Measurements from ENCODE around the gene PARP2.
"Not testable (repeated sequence)": the region's sequence is repeated elsewhere in the genome, so short reads cannot be mapped to it uniquely, and the experiment has no call there.

The PARP2 gene

DNA sequence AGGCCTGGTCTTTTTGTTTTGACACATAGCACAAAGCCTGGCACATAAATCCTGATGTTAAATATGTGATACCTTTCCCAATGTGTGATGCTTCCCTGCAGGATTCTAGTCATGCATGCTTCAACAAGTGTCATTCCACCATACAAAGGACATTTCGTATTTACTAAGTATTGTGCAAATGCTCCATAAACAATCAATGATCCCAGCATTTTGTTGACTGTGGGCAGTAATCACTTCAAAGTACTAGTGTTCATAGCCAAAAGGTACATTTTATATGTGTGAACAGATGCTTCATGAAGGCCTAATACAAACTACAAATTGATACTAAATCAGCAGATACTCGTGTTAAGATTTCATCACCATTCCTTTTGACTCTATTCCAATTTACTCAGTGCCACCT is 14.7 kb upstream of the PARP2 start:
- Histone ChIP-seq H3K27me3 (ENCODE audit: insufficient read depth, low read length) (no peaks in the 10 kb centered on the region), H3K79me2 (ENCODE audit: control insufficient read depth, insufficient read depth, low read length, unreplicated experiment) (peaks cover 65% of the 10 kb centered on the region), H3K4me1 (ENCODE audit: control insufficient read depth, insufficient read depth, low read length, unreplicated experiment) (peaks cover 36% of the 10 kb centered on the region), H2AFZ (ENCODE audit: low read length, unreplicated experiment) (no peak overlapping the region), H3K27ac (ENCODE audit: low read depth, low read length) (peak overlapping the region; percentile 8; the same call in 1 of the 2 replicates), H3K36me3 (ENCODE audit: insufficient read depth, low read length) (peaks cover 26% of the 10 kb centered on the region), H3K4me3 (ENCODE audit: low read depth, low read length) (no peak overlapping the region)

DNA sequence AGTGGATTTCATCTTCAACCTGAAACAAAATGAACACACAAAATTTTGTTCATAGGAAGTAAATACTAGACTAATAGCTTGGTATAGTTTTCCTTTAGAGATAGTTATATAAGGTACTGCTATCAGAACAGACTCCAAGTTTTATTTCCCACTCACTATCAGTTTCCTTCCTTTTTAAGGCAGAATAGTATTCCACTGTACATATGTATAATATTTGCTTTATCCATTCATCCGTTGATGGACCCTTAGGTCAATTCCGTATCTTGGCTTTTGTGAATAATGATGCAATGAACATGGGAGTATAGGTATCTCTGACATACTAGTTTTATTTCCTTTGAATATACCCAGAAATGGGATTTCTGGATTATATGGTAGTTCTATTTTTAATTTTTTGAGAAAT is 14.1 kb upstream of the PARP2 start:
- peaks cover 65% of the 10 kb centered on the region for H3K79me2 ChIP-seq (ENCODE audit: control insufficient read depth, insufficient read depth, low read length, unreplicated experiment)
- H2AFZ ChIP-seq (ENCODE audit: low read length, unreplicated experiment), result no peak overlapping the region
- no peak overlapping the region for H3K4me3 ChIP-seq (ENCODE audit: low read depth, low read length)
- peaks cover 25% of the 10 kb centered on the region for H3K36me3 ChIP-seq (ENCODE audit: insufficient read depth, low read length)
- peaks cover 38% of the 10 kb centered on the region for H3K4me1 ChIP-seq (ENCODE audit: control insufficient read depth, insufficient read depth, low read length, unreplicated experiment)
- H3K27ac ChIP-seq (ENCODE audit: low read depth, low read length), result no peak overlapping the region
- H3K27me3 ChIP-seq (ENCODE audit: insufficient read depth, low read length), result no peaks in the 10 kb centered on the region

DNA sequence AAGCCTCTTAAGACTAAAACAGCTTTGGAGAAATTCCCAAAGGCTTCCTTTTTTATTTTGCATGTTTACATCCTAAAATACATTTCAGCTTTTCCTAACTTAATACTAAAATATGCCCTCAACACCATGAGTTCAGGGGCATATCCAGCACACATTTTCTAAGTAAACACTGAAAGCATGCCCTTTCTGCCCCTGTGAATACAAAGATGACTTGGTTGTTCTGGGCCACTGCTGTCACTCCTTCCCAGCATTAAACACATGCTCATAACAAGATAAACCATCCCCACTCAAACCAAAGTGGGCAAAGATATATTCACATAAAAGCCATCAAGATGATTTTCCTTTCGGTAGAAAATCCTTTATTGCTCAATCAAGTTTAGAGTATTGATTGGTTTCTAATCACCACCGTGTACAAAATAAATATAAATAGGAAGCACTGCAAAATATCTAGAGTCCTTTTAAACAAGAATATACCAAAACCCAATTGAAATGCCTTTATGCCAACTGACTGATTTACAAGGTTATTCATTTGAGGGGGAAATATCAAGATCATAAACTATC is 12.3 kb upstream of the PARP2 start:
- Histone ChIP-seq H3K36me3 (ENCODE audit: insufficient read depth, low read length) (peaks cover 13% of the 10 kb centered on the region), H3K27ac (ENCODE audit: low read depth, low read length) (no peak overlapping the region), H3K4me3 (ENCODE audit: low read depth, low read length) (peak overlapping the region; percentile 31), H3K79me2 (ENCODE audit: control insufficient read depth, insufficient read depth, low read length, unreplicated experiment) (peaks cover 65% of the 10 kb centered on the region), H2AFZ (ENCODE audit: low read length, unreplicated experiment) (no peak overlapping the region), H3K4me1 (ENCODE audit: control insufficient read depth, insufficient read depth, low read length, unreplicated experiment) (peaks cover 38% of the 10 kb centered on the region), H3K27me3 (ENCODE audit: insufficient read depth, low read length) (no peaks in the 10 kb centered on the region)

DNA sequence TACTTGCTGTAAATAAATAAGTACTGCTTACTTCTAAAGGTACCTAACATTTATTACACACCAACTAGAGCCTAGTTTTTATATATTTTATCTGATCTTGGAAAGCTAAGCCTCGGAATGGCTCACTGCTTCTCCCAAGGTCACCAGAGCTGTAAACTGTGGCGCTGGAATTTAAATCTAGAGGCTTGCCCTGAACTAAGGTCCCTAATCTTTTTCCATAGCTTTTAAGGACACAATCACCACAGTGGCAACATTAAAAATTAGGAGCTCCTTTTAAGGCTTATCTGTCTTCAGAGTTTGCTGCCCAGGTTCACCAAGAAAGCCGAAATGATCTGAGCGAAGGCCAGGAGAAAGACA is 11.0 kb upstream of the PARP2 start:
- no peaks in the 10 kb centered on the region for H3K27me3 ChIP-seq (ENCODE audit: insufficient read depth, low read length)
- H2AFZ ChIP-seq (ENCODE audit: low read length, unreplicated experiment), result peak overlapping the region; percentile 92
- H3K79me2 ChIP-seq (ENCODE audit: control insufficient read depth, insufficient read depth, low read length, unreplicated experiment), result peaks cover 54% of the 10 kb centered on the region
- peak overlapping the region; percentile 93 for H3K4me3 ChIP-seq (ENCODE audit: low read depth, low read length)
- H3K4me1 ChIP-seq (ENCODE audit: control insufficient read depth, insufficient read depth, low read length, unreplicated experiment), result peaks cover 37% of the 10 kb centered on the region
- peaks cover 3% of the 10 kb centered on the region; the same call in 1 of the 2 replicates for H3K36me3 ChIP-seq (ENCODE audit: insufficient read depth, low read length)
- H3K27ac ChIP-seq (ENCODE audit: low read depth, low read length), result peak overlapping the region; percentile 63

DNA sequence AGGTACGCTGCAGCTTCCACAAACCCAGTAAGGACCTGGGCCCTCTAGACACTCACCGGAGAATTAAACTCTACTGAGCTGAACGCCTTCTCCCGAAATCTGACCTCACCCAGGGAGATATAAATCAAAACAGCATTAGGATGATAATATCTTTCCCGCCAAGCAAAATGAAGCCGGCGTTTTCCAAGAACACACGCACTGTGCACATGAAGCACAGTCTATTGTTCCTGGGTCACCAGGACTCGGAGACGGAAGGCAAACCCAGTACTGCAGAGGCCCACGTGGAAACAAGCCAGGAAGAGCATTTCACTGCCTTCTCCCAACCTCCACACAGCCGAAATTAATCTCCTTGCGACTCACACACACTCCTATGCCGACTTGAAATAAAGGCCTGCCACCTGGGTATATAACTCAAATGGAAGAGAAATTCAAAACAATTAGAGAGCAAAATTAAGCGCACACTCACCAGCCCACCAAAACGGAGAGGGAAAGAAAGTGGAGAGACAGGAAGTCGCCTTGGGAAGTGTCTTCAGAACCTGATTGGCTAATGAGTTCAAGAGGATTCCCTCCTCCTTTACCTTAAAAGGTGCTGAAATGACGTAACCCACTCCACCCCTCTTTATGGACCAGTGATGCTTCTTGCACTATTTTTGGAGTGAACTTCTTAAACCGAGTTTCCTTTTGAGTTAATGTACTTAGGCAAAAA is 10.5 kb upstream of the PARP2 start, which contains the start of gene CCNB1IP1:
CCNB1IP1 (minus strand) TSS at position 492 of the 706 bp plus-strand sequence. CDS start 16,756 bp downstream, outside the sequence.
- Histone ChIP-seq H3K4me3 (ENCODE audit: low read depth, low read length) (peak within 1 kb of the TSS; percentile 93), H3K27me3 (ENCODE audit: insufficient read depth, low read length) (no peaks in the 10 kb centered on the region), H2AFZ (ENCODE audit: low read length, unreplicated experiment) (peak within 1 kb of the TSS; percentile 92), H3K27ac (ENCODE audit: low read depth, low read length) (peak within 1 kb of the TSS; percentile 63), H3K36me3 (ENCODE audit: insufficient read depth, low read length) (peaks cover 3% of the 10 kb centered on the region; the same call in 1 of the 2 replicates), H3K4me1 (ENCODE audit: control insufficient read depth, insufficient read depth, low read length, unreplicated experiment) (peaks cover 31% of the 10 kb centered on the region), H3K79me2 (ENCODE audit: control insufficient read depth, insufficient read depth, low read length, unreplicated experiment) (peaks cover 49% of the 10 kb centered on the region)

DNA sequence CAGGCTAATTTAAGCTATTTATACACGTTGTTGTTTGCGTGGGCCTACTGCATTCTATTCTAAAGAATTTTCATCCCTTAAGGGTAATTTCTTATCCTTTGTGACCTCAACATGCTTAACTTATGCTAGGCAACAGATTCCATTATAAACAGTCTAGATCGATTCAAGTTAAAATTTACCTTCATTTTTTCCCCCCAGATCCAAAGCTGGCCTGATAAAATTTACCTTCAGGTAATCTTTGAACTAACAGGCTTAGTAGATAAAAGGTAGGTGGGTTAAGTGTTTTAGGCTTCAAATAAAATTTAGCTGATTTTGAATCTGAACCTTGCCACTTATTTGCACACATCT is 10.0 kb upstream of the PARP2 start:
- Histone ChIP-seq H3K27me3 (ENCODE audit: insufficient read depth, low read length) (no peaks in the 10 kb centered on the region), H3K27ac (ENCODE audit: low read depth, low read length) (peak overlapping the region; percentile 63), H3K4me1 (ENCODE audit: control insufficient read depth, insufficient read depth, low read length, unreplicated experiment) (peaks cover 28% of the 10 kb centered on the region), H2AFZ (ENCODE audit: low read length, unreplicated experiment) (peak overlapping the region; percentile 92), H3K79me2 (ENCODE audit: control insufficient read depth, insufficient read depth, low read length, unreplicated experiment) (peaks cover 45% of the 10 kb centered on the region), H3K36me3 (ENCODE audit: insufficient read depth, low read length) (peaks cover 3% of the 10 kb centered on the region; the same call in 1 of the 2 replicates), H3K4me3 (ENCODE audit: low read depth, low read length) (peak overlapping the region; percentile 93)

DNA sequence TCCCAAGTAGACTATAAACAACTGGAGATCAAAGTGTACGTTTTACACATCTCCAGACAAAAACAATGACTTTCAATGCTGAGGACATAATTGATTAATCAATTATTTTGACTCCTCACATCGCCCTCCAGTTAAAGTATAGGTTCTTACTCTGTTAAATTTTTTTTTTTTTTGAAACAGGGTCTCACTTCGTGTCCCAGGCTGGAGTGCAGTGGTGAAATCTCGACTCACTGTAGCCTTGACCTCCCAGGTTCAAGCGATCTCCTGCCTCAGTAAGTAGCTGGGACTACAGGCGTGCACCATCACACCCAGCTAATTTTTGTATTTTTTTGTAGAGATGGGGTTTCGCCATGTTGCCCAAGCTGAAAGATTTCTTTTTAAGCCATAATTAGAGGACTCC is 9.4 kb upstream of the PARP2 start:
- Histone ChIP-seq H3K4me1 (ENCODE audit: control insufficient read depth, insufficient read depth, low read length, unreplicated experiment) (peaks cover 23% of the 10 kb centered on the region), H3K27ac (ENCODE audit: low read depth, low read length) (no peak overlapping the region), H3K36me3 (ENCODE audit: insufficient read depth, low read length) (peaks cover 2% of the 10 kb centered on the region; the same call in 1 of the 2 replicates), H3K4me3 (ENCODE audit: low read depth, low read length) (no peak overlapping the region; the same call in 1 of the 2 replicates), H3K79me2 (ENCODE audit: control insufficient read depth, insufficient read depth, low read length, unreplicated experiment) (peaks cover 39% of the 10 kb centered on the region), H2AFZ (ENCODE audit: low read length, unreplicated experiment) (peak overlapping the region; percentile 92), H3K27me3 (ENCODE audit: insufficient read depth, low read length) (no peaks in the 10 kb centered on the region)

DNA sequence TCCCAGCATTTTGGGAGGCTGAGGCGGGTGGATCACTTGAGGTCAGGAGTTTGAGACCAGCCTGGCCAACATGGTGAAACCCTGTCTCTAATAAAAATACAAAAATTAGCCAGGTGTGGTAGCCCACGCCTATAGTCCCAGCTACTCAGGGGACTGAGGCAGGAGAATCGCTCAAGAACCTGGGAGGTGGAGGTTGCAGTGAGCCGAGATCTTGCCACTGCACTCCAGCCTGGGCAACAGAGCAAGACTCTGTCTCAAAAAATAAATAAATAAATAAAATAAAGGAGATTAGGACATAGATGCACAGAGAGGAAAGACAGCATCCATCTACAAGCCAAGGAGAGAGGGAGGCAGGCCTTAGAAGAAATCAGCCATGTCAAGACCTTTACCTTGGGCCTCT is 2.4 kb upstream of the PARP2 start:
- H3K27ac ChIP-seq (ENCODE audit: low read depth, low read length); H3K27me3 ChIP-seq (ENCODE audit: insufficient read depth, low read length); H3K4me3 ChIP-seq (ENCODE audit: low read depth, low read length); H3K4me1 ChIP-seq (ENCODE audit: control insufficient read depth, insufficient read depth, low read length, unreplicated experiment): not testable (repeated sequence)
- H2AFZ ChIP-seq (ENCODE audit: low read length, unreplicated experiment), result peak overlapping the region; percentile 10
- peaks cover 21% of the 10 kb centered on the region for H3K79me2 ChIP-seq (ENCODE audit: control insufficient read depth, insufficient read depth, low read length, unreplicated experiment)
- H3K36me3 ChIP-seq (ENCODE audit: insufficient read depth, low read length), result peaks cover 13% of the 10 kb centered on the region; the same call in 1 of the 2 replicates

DNA sequence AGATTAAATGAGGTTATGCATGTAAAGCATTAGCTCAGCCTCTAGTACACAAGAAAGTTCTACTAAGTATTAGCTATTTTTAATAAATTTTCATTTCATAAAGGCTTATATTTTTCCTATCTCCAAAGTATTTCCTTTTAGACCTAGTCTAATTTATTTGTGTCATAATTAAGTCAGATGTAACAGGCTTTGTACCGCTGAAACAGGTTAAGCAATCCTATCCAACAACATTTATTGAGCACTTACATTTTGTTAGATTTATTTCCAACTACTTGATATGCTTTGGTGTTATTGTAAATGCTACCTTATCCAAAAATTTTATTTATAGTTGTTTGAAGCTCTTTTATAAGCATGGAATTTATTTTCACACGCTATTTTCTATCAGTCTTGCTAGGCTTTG is 1.8 kb upstream of the PARP2 start:
- H3K4me3 ChIP-seq (ENCODE audit: low read depth, low read length), result peak overlapping the region; percentile 97
- H3K27ac ChIP-seq (ENCODE audit: low read depth, low read length), result peak overlapping the region; percentile 95
- no peaks in the 10 kb centered on the region for H3K27me3 ChIP-seq (ENCODE audit: insufficient read depth, low read length)
- peak overlapping the region; percentile 99 for H2AFZ ChIP-seq (ENCODE audit: low read length, unreplicated experiment)
- H3K4me1 ChIP-seq (ENCODE audit: control insufficient read depth, insufficient read depth, low read length, unreplicated experiment), result peaks cover 2% of the 10 kb centered on the region
- peaks cover 16% of the 10 kb centered on the region for H3K36me3 ChIP-seq (ENCODE audit: insufficient read depth, low read length)
- peaks cover 21% of the 10 kb centered on the region for H3K79me2 ChIP-seq (ENCODE audit: control insufficient read depth, insufficient read depth, low read length, unreplicated experiment)

DNA sequence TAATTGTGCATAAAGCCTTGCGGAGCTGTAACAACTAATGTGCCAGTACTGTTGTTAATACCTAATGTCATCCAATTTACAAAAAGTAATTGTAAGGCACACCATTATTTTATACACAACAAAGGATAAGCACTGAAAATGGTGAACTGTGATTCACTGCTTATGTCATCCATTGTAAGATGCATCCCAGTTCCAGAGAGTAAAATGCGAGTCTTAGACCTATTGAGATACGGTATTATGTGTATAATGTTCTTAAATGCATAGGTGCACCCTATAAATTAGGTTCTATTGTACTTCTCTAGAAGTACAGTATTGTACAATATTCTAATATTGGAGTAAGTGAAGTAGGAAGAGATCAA is 406 bp downstream of the PARP2 start:
- H3K27me3 ChIP-seq (ENCODE audit: insufficient read depth, low read length), result no peaks in the 10 kb centered on the region
- H3K36me3 ChIP-seq (ENCODE audit: insufficient read depth, low read length), result peaks cover 23% of the 10 kb centered on the region
- H3K79me2 ChIP-seq (ENCODE audit: control insufficient read depth, insufficient read depth, low read length, unreplicated experiment), result peaks cover 21% of the 10 kb centered on the region
- H2AFZ ChIP-seq (ENCODE audit: low read length, unreplicated experiment), result peak overlapping the region; percentile 83
- H3K4me1 ChIP-seq (ENCODE audit: control insufficient read depth, insufficient read depth, low read length, unreplicated experiment), result peaks cover 2% of the 10 kb centered on the region
- peak overlapping the region; percentile 96 for H3K4me3 ChIP-seq (ENCODE audit: low read depth, low read length)
- peak overlapping the region; percentile 75 for H3K27ac ChIP-seq (ENCODE audit: low read depth, low read length)

DNA sequence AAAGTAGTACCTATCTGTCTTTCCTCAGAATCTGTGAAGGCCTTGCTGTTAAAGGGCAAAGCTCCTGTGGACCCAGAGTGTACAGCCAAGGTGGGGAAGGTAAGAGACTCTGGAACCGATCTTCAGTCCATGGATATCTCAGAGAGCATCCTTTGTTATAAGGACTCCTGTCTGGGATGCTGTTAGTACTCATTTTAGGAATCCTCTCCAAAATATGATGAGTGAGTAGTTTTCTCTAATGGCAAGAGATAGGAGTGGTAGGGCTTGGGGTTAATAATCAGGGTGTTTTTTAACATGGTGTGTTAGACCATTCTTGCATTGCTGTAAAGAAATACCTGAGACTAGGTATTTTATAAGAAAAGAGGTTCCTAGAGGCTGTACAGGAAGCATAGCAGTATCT is 1.9 kb downstream of the PARP2 start:
- Histone ChIP-seq H3K27ac (ENCODE audit: low read depth, low read length) (no peak overlapping the region), H3K4me1 (ENCODE audit: control insufficient read depth, insufficient read depth, low read length, unreplicated experiment) (peaks cover 9% of the 10 kb centered on the region), H3K36me3 (ENCODE audit: insufficient read depth, low read length) (peaks cover 30% of the 10 kb centered on the region), H3K27me3 (ENCODE audit: insufficient read depth, low read length) (no peaks in the 10 kb centered on the region), H2AFZ (ENCODE audit: low read length, unreplicated experiment) (no peak overlapping the region), H3K79me2 (ENCODE audit: control insufficient read depth, insufficient read depth, low read length, unreplicated experiment) (peaks cover 21% of the 10 kb centered on the region), H3K4me3 (ENCODE audit: low read depth, low read length) (no peak overlapping the region)
